Stimulated activated CD4-positive, alpha-beta T cell treated with anti-CD3 and anti-CD28 coated beads, Interleukin-12 subunit alpha, Interleukin-12 subunit beta, amount 100 ng/mL, for 48 hours (primary cell): Measurements from ENCODE around the gene RAB11FIP4.

Experiments used
- DNase-seq, 3 donors: peaks; one replicate each; pipeline ENCODE4 v3.0.0-alpha.2; 2020; ENCODE audit warnings: low read depth in 2 of 3, low spot score in 1 of 3

Gene RAB11FIP4

DNA sequence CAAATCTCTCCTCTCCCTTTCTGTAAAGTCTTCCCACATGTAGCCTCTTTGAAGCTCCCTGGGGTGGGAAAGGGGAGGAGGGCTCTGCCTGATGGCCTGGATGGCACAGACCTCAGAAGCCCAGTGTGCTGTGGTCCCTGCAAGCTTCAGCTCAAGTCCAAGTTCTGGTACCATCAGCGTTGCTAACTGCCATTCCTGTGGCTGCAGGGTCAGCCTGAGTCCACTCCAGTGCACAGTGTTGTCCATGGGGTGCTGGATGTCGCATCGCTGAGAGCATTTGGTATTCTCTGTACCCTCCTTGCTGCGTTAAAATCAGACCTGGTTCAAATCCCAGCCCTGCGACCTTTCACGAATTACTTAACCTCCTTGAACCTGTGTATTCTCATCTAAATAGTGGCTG, 105.1 kb downstream of the RAB11FIP4 start:
- no peak for DNase-seq

DNA sequence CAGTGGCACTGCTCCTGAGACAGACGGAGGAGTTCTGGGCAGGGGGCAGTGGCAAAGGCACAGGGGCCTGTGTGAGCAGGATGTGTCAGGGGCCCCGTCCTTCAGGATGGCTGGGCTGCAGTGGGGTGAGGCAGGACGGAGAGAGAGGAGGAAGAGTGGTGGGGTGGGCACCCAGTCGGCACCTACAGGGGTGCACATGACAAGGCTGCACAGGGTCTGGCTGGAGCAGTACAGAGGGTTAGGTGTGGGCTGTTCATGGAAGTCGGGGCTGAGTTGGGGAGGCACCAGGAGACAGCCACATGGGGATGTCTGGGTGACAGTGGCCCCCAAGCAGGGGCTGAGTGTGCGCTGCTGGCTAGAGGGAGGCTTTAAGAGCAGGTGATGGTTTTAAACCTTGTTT, 106.0 kb downstream of the RAB11FIP4 start:
- DNase-seq: no peak

DNA sequence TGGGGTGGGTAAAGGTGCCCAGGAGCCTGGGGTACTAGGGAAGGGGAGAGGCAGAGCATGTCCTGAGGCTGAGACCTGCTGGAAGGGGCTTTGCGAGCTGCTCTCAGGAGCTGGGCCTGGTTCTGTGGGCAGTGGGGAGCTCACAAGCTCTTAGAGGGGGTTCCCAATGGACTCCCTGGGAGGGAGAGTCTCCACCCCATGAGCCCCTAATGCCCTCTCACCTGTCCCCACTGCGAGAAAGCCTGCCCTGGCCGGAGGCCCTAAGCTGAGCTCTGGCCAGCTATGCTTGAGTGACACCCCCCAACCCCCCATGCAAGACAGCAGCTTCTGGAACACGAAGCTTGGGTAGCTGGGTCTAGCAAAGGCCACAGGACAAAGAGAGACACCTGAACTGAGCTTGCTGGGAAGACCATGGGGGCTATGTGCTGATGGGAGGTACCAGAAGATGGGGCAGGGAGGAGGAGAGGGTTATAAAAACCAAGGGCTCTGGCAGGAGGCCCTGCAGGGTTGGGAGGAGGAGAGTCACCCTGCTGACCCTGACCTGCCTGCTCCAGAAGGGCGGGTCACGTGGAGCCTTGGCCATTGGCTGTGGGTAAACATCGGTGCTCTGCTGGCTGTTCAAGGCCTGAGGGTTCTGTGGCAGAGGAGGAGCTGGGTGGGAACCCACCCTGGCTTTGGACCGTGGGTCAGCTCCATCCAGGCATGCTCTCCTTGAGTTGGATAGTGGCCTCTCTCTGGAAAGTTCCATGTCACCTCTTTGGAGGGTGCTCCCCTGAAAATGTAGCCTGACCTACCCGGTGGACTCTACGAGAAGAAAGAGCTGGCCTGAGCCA, 106.7 kb downstream of the RAB11FIP4 start:
- DNase-seq: no peak

DNA sequence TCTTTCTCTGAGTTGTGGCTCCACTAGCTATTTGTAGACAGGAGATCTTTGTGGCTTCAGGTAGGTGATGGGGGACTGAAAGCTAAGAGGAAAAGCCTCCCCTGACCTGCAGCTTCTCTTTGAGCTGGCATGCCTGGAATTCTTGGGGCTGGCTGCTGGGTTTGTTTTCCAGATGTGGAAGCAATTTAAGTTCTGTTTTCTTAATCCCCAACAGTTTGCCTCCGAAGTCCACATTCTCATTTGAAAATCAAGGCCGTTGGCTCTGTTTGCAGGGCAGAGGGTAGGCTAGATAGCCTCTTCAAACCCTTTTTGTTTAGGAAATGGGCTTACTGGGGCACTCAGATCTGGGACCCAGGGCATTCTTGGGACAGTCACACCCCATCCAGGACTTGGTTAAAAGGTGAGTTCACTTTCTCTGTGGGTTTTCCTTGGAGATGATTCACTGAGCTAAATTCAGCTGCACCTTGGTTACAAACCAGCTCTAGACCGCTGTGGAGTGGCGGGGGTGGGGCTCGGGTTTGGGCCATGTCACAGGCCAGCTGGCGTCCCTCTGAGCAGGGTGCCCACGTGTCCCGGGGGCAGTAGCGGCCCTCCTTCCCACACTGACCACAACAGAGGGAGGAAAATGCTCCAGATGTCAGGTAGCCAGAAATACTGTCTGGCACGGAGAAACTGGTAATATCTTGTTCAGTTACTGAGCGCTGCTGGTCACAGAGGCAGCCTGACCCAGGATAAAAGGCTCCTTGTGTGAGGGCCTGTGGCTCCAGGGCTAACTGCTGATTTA, 108.5 kb downstream of the RAB11FIP4 start:
- DNase-seq: no peak

DNA sequence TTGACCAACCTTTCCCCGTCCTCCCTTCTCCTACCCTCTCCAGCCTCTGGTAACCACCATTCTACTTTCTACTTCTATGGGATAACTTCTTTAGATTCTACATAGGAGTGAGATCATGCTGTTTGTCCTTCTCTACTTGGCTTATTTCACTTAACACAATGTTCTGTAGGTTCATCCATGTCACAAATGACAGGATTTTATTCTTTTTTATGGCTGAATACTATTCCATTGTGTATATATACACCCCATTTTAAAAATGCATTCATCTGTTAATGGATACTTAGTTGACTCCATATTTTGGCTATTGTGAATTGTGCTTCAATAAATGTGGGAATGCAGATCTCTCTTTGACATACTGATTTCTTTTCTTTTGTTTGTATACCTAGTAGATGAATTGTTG, 115.0 kb downstream of the RAB11FIP4 start:
- no peak for DNase-seq

DNA sequence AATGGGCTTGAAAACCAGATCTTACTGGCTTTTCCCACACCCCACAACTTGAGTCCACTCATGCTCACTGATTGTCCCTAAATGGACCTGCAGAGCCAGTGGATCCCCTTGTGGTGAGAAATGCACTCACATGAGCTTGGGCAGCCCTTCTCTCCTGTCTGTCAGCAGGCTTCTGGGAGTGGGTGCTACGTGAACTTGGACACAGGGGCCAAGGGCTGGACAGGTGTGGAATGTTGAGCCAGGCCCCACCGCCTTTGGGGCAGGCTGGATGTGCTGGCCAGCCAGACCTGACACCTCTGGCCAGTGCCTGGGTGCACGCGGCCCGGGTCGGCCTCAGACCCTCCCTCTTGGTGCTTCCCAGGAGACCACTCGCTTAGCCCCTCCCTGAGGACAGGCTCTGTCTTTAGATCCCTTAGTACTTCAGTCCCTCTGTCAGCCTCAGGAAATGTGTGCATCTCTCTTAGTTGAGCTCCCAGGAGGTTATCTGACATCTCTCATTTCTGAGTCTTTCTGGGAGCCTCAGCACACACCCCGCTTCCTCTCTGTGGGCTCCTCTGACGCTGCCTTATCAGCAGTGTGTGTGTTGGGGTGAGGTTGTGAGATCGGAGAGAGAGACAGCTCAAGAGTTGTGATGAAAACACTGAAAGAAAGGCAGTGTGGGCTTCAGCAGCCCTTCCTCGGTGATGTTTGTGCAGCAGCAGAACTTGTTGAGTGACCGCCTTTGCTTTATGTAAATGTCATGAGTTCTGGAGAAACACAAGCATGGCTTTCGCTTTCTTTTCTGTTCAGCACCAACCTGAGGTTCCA, 117.0 kb downstream of the RAB11FIP4 start:
- DNase-seq: peak in 2 of 3 donors; percentile 38 to 41

DNA sequence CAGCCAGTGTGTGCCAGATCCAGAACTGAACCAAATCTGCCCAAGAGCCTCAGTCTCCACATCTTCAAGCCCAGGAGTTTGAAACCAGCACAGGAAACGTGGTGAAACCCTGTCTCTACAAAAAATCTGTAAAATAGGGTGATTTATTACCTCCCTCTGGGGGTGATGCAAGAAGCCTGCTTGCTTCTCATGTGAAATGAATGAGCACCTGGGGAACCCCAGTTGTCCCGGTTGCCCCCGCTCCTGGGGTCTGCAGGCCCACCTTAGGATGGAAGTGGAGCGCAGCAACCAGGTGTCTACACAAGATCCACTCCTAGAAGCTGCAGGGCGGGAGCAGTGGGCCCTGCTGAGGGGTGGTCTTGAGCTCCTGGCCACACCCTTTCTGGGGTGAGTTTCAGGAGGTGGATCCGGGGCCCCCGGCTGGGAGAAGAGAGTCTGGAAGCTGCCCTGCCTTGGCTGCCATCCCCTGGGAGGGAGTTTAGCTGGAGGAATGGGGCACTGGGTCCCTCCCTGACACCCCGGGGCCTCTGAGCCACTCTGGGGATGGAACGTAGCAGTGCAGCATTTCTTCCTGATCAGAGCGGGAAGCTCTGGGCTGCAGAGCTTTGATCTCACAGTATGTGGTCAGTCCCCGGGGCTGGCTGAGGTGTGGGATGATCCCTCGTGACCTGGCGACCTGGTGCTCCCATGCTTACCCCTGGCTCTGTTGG, 117.8 kb downstream of the RAB11FIP4 start:
- no peak for DNase-seq

DNA sequence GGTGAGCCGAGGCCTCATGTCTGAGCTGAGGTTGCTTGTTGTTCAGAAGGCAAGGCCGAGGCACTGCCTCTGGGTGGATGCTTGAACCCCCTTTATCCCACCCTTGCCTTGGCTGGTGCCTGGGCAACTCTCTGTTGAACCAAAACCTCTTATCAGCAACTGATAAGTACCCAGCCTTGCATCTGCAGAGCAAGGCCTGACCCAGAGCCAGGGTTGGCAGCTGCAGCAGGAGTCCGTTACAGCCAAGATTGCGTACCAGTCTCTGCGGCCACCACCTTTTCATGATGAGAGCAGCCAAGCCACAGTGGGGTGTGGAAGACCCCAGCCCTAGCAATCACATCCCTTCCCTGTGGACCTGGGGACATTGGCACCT, 118.3 kb downstream of the RAB11FIP4 start:
- DNase-seq: no peak

DNA sequence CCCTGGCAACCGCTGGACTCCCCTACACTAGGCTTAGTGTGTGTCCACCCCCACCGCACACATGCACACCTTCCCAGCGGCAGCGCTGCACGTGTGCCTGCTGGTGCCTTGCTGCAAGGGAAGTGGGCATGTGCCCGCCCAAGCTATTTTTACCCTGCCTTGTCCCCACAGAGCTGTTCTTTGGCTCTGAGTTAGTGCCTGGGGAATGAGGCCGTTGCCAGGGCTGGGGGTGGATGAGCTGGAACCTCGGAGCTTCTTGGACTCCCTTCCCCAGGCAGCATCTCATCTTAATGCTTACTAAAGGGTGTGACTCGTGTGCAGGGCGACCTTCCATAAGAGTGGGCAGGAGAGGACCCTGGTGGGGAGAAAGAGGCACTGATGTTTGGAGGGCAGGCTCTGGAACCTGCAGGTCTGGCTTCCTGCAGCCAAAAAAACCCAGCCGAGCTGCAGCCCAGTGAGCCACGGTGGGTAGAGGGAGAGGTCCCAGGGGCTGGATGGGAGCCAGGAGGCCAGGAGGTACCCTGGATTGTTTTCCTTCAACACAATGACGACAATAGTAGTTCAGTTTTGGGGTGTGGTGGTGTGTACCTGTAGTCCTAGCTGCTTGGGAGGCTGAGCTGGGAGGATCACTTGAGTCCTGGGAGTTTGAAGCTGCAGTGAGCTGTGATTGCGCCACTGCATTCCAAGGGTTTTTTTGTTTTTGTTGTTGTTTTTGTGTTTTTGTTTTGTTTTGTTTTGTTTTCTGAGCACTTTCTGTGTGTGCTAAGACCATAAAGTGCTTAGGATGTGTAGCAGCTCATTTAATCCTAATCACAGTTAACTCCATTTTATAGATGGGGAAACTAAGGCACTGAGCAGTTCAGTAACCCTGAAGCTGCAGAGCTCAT, 119.1 kb downstream of the RAB11FIP4 start:
- DNase-seq: no peak

DNA sequence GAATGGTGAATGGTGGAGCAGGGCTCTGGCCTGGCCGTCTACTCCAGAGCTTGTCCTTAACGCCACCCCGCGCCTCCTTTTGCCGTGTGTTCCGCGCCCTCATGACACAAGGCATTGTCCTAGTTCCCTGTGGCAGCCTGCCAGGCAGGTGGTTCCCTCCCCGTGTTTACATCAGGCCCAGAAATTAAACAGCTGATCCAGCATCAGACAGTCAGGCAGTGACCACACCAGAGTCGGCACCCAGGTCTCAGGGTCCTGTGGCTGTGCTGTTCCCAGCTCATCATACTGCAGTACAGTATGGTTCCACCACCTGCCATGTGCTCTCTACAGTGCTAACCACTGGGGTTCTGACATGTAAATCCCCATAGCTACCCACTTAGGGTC, 119.7 kb downstream of the RAB11FIP4 start:
- DNase-seq: no peak

DNA sequence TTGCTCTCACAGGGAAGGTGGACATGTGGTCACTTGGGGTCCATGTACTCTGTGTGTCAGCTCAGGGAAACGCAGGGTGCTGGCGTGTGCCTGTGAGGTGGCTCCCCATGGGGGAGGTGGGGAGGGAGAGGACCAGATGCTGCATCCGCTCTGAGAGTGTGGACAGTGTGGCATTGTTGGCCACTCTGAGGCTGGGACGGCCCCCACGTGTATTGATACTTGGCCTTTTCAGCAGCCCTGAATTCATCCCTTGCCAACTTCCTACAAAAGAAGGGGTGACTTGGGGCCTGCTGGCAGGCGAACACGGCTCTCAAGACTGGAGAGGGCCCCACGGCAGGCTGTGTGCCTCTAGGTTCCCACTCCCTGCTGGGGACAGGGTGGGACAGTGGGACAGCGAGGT, 120.1 kb downstream of the RAB11FIP4 start:
- no peak for DNase-seq

DNA sequence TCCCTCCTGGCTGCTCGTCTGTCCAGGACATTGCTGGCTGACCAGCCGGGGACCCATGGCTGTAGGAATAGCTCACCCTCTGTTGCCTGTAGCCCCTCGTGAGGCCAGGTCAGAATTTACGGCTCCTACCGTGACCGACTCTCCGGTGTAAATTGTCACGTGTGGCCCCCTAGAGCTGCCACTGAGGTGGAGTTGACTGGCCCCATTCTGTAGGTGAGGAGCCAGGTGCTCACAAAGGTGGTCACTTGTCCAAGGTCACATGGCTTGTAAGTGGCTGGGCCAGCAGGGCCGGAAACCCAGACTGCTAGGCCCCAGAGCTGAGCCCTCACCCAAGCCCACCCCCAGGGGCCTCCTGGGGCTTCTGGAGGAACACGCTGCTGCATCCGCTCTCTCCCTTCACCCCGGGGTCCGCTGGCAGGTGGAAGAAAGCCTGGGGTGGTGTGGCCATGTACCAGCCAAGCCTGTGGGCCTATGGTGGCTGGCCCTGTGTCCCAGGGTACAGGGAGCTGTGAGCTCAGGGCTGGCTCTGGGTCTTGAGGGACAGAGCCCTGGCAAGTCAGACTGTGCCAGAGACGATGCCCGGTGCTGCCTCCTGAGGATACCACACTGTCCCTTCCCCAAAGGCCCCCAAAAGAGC, 120.7 kb downstream of the RAB11FIP4 start:
- DNase-seq: no peak

DNA sequence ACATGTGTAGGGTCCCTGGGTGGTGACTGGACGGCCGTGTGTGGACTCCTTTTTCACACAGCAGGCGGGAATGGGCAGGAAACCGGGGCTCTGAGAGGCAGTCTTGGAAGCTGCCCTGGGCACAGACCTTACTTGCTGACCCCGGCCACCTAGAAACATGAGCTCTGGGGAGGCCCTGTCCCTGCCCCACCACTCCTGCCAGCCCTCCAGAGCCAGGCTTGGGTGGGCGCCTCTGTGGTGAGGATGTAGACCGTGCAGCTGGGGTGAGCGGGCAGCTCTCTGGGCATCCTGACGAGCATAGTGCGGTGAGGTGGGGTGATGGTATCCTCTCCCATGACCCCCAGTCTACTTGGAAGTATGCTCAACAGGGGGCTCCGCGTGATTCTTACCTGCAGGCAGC, 121.3 kb downstream of the RAB11FIP4 start:
- DNase-seq: no peak

DNA sequence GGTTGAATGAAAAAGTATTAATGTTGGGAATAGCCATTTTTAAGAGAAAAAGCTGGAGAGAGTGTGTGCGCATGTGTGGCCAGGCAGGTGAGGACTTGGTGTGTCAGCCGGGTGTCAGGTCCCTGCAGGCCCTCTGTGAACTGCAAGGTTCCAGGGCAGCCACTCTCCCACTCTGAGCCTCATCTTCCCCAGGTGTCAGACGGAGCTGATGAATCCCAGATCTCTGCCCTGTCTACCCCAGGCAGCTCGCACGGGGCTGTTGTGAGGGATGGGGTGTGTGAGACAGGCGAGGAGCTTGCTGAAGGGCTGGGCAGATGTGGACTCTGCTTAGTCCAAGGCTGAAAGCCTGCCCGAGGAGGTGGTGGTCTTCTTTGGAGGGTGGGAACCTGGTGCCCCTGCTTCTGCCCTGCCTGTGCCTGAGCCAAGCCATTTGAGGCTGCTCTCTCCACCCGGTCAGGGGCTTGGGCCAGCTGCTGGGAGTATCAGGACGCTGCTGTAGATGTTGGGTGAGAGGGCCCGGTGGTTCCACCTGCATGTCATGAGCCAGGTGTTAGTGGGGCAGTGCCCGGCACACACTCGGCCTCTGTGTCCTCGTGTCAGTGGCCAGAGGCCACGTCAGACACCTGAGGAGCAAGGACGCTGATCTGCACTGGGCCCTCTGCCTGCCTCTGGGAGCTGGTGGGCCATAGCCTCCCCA, 122.4 kb downstream of the RAB11FIP4 start:
- DNase-seq: no peak

DNA sequence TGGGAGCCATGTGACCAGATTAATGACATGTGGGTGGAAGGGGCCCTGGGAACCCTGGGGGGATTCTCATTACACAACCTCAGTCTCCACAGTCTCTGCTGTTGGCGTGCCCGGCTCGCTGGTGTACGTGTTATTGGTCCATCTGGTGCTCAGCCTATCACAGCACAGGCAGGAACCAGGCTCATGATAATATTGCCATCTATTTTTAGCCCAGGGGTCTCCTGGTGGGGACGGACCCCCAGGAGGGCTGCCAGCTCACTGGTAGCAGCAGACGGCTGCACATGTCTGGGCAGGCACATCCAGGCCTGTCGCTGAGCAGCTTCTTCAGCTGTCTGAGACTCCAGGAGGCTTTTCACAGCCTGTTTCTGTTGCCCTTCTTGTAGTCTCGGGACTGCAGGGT, 123.8 kb downstream of the RAB11FIP4 start:
- no peak for DNase-seq

DNA sequence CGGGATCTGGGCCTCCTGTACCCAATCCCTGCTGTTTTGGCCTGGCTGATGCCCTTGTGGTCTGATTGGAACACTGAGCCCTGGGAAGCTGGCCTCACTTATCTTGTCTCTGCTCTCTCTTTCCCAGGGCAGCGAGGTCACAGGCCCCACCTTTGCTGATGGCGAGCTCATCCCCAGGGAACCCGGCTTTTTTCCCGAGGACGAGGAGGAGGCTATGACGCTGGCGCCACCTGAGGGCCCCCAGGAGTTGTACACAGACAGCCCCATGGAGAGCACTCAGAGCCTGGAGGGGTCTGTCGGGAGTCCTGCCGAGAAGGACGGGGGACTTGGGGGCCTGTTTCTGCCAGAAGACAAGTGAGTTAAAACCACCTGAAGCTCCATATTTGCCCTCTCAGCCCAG, 126.0 kb downstream of the RAB11FIP4 start:
- no peak for DNase-seq

DNA sequence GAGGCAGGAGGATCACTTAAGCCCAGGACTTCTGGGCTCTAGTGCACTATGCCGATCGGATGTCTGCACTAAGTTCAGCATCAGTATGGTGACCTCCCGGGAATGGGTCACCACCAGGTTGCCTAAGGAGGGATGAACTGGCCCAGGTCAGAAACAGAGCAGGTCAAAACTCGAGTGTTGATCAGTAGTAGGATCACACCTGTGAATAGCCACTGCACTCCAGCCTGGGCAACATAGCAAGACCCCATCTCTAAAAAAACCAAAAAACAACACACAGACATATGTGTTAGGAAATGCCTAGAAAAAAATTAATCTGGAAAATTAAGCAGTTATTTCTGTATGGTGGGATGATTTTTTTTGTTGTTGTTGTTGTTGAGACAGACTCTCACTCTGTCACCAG, 127.0 kb downstream of the RAB11FIP4 start:
- DNase-seq: no peak

DNA sequence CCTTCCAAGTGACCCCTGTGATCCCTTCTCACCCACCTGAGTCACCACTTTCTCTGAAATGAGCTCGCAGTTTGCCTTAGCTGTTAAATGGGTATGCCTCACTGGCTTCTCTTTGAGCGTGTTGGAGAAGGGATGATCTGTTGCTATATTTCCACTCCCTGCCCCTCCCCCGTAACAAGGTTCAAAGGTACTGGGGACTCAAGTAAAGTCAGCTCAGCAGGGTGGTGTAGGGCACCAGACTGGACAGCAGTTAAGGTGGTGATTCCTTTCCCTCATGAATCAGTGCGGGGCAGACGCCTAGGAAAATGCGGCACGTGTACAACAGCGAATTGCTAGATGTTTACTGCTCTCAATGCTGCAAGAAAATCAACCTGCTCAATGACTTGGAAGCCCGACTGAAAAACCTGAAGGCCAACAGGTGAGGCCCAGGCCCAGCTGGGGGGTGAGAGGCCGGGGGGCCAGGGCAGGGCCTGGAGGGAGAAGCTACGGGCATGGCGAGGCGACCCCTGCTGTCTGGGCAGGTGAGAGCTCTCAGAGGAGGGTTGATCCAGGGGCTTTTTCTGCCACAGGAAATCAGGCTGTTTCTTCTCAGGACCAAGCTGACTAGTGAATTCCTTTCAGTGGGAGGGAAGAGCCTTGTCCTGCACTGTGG, 130.3 kb downstream of the RAB11FIP4 start:
- no peak for DNase-seq
